OCI-LY1 (cell line): ENCODE data around the gene EME2.

Experiments used
- H2AFZ ChIP-seq: fragments of 200-600 bp; sonication (generic), shearing (Covaris generic); 2 replicates; pipeline ENCODE4 v1.6.0; 2014; ENCODE audit warnings: antibody characterized with exemption, mild to moderate bottlenecking, low read length
- H3F3A ChIP-seq: fragments of 200-600 bp; sonication (generic), shearing (Covaris generic); 2 replicates; pipeline ENCODE4 v1.6.0; 2014; ENCODE audit warnings: mild to moderate bottlenecking, antibody characterized with exemption, low read length, moderate library complexity; ENCODE audit not compliant: insufficient read depth
- H3K27ac ChIP-seq: fragments of 200-600 bp; sonication (generic); 2 replicates; pipeline ENCODE4 v1.5.1; 2014; ENCODE audit warnings: low read length, mixed run types, mild to moderate bottlenecking, low read depth; ENCODE audit not compliant: poor library complexity, severe bottlenecking
- H3K27me3 ChIP-seq: fragments of 200-600 bp; sonication (generic); 2 replicates; pipeline ENCODE4 v1.6.0; 2014; ENCODE audit warnings: antibody characterized with exemption, mild to moderate bottlenecking, low read length, moderate library complexity; ENCODE audit not compliant: insufficient read depth
- H3K36me3 ChIP-seq: fragments of 200-600 bp; sonication (generic); 2 replicates; pipeline ENCODE4 v1.6.1; 2014; ENCODE audit warnings: mild to moderate bottlenecking, antibody characterized with exemption, low read length, moderate library complexity, mixed read lengths; ENCODE audit not compliant: insufficient read depth
- H3K4me1 ChIP-seq: fragments of 200-600 bp; sonication (generic); 2 replicates; pipeline ENCODE4 v1.5.1; 2014; ENCODE audit warnings: mild to moderate bottlenecking, low read length, moderate library complexity; ENCODE audit not compliant: insufficient read depth, severe bottlenecking
- H3K4me2 ChIP-seq: fragments of 200-600 bp; sonication (generic), shearing (Covaris generic); 2 replicates; pipeline ENCODE4 v1.6.1; 2014; ENCODE audit warnings: low read length
- H3K4me3 ChIP-seq: fragments of 200-600 bp; sonication (generic); 2 replicates; pipeline ENCODE4 v1.5.1; 2014; ENCODE audit warnings: low read length, low read depth, mild to moderate bottlenecking, mixed read lengths; ENCODE audit not compliant: poor library complexity, severe bottlenecking
- H3K79me2 ChIP-seq: fragments of 200-600 bp; shearing (Covaris generic); 2 replicates; pipeline ENCODE4 v1.6.1; 2016; ENCODE audit warnings: mixed run types, low read length, mixed read lengths; ENCODE audit not compliant: insufficient read depth
- H3K9ac ChIP-seq: fragments of 200-600 bp; sonication (generic), shearing (Covaris generic); 2 replicates; pipeline ENCODE4 v1.6.1; 2014; ENCODE audit warnings: mild to moderate bottlenecking, low read length, mixed read lengths
- H3K9me2 ChIP-seq: fragments of 200-600 bp; sonication (generic), shearing (Covaris generic); 2 replicates; pipeline ENCODE4 v1.6.1; 2014; ENCODE audit warnings: low read depth, mild to moderate bottlenecking, low read length, mixed read lengths
- H3K9me3 ChIP-seq: fragments of 200-600 bp; shearing (Covaris generic); 2 replicates; pipeline ENCODE4 v1.6.1; 2014; ENCODE audit warnings: low read length, mixed read lengths
- H4K20me1 ChIP-seq: fragments of 200-600 bp; sonication (generic), shearing (Covaris generic); 2 replicates; pipeline ENCODE4 v1.6.0; 2016; ENCODE audit warnings: mild to moderate bottlenecking, low read length; ENCODE audit not compliant: insufficient read depth
- EZH2 ChIP-seq: fragments of 200-600 bp; sonication (generic), shearing (Covaris generic); IDR thresholded peaks from 2 replicates; pipeline ENCODE4 v1.8.0; 2017; ENCODE audit warnings: borderline replicate concordance, mixed run types, mild to moderate bottlenecking, antibody characterized with exemption, low read length, moderate library complexity, mixed read lengths
- TF ChIP-seq, protein P1 (sequence below): fragments of 200-600 bp; sonication (generic), shearing (Covaris generic); IDR thresholded peaks from 2 replicates; pipeline ENCODE4 v1.5.1; 2017; ENCODE audit warnings: mild to moderate bottlenecking, antibody characterized with exemption, low read length, moderate library complexity, mixed read lengths

Gene EME2

DNA sequence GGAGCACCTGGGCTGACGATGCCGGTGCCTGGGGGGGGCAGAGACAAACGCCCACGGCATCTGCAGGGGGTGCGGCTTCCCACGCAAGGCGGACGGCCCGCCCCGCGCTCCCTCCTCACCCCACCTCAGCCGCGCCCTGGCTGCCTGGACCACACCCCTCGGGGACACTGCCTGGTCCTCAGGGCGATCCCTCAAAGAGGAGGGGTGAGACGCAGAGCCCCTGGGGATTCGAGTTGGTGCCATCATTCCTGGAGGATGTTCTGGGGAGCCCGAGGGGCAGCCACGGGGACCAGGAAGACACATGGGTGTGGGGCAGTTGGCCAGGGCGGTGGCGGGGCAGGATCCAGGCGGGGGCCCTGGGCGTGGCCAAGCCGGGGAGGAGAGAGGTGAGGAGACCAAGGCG, 17.0 kb downstream of the EME2 start:
- H3K9ac ChIP-seq: no peak overlapping the region
- no peaks in the 10 kb centered on the region; the same call in 1 of the 2 replicates for H3K79me2 ChIP-seq
- no peaks in the 10 kb centered on the region for H3K9me3 ChIP-seq
- peaks cover 42% of the 10 kb centered on the region for H3K36me3 ChIP-seq
- no peak overlapping the region for H2AFZ ChIP-seq
- H4K20me1 ChIP-seq: no peaks in the 10 kb centered on the region
- TF ChIP-seq, protein P1, sequence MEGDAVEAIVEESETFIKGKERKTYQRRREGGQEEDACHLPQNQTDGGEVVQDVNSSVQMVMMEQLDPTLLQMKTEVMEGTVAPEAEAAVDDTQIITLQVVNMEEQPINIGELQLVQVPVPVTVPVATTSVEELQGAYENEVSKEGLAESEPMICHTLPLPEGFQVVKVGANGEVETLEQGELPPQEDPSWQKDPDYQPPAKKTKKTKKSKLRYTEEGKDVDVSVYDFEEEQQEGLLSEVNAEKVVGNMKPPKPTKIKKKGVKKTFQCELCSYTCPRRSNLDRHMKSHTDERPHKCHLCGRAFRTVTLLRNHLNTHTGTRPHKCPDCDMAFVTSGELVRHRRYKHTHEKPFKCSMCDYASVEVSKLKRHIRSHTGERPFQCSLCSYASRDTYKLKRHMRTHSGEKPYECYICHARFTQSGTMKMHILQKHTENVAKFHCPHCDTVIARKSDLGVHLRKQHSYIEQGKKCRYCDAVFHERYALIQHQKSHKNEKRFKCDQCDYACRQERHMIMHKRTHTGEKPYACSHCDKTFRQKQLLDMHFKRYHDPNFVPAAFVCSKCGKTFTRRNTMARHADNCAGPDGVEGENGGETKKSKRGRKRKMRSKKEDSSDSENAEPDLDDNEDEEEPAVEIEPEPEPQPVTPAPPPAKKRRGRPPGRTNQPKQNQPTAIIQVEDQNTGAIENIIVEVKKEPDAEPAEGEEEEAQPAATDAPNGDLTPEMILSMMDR: no peak
- TF ChIP-seq EZH2: no peak
- H3K4me1 ChIP-seq: no peaks in the 10 kb centered on the region
- H3K4me3 ChIP-seq: no peak overlapping the region
- no peak overlapping the region for H3K4me2 ChIP-seq
- H3F3A ChIP-seq: no peaks in the 10 kb centered on the region
- H3K27ac ChIP-seq: no peak overlapping the region
- H3K9me2 ChIP-seq: no peaks in the 10 kb centered on the region
- H3K27me3 ChIP-seq: no peaks in the 10 kb centered on the region

- Histone ChIP-seq H3K36me3 (peaks cover 37% of the 10 kb centered on the region), H2AFZ (no peak overlapping the region), H4K20me1 (no peaks in the 10 kb centered on the region), H3K9ac (no peak overlapping the region), H3K9me2 (no peaks in the 10 kb centered on the region), H3F3A (no peaks in the 10 kb centered on the region), H3K9me3 (no peaks in the 10 kb centered on the region), H3K79me2 (no peaks in the 10 kb centered on the region; the same call in 1 of the 2 replicates), H3K4me1 (no peaks in the 10 kb centered on the region), H3K27ac (no peak overlapping the region), H3K27me3 (no peaks in the 10 kb centered on the region), H3K4me2 (no peak overlapping the region), H3K4me3 (no peak overlapping the region)
- TF ChIP-seq, protein P1: no peak
- TF ChIP-seq EZH2: no peak
These were observed 17.6 kb downstream of the EME2 start for GRCh38 chr16:1790261-1790610.

- Histone ChIP-seq H3K4me2 (no peak overlapping the region), H3K9ac (no peak overlapping the region), H4K20me1 (no peaks in the 10 kb centered on the region), H3K4me3 (no peak overlapping the region), H3K9me3 (no peaks in the 10 kb centered on the region), H3K9me2 (no peaks in the 10 kb centered on the region), H3K79me2 (no peaks in the 10 kb centered on the region), H3F3A (no peaks in the 10 kb centered on the region), H3K36me3 (peaks cover 33% of the 10 kb centered on the region), H3K27me3 (no peaks in the 10 kb centered on the region), H3K4me1 (no peaks in the 10 kb centered on the region), H3K27ac (no peak overlapping the region), H2AFZ (no peak overlapping the region)
- TF ChIP-seq EZH2: no peak
These were observed 18.1 kb downstream of the EME2 start for GRCh38 chr16:1790611-1791255.
